Activated CD4-positive, alpha-beta T cell treated with anti-CD3 and anti-CD28 coated beads for 24 hours (primary cell): Measurements from ENCODE around the gene SDHA.
"Not testable (repeated sequence)": the region's sequence is repeated elsewhere in the genome, so short reads cannot be mapped to it uniquely, and the experiment has no call there.

Source experiments
- DNase-seq, 2 donors: peaks; one replicate each; pipeline ENCODE4 v3.0.0-alpha.2; 2020; ENCODE audit warnings: low read depth in 2 of 2

SDHA gene

GRCh38 chr5:300691-301435 is 82.7 kb downstream of the SDHA start:
- not testable (repeated sequence) for DNase-seq

GRCh38 chr5:302416-302815 is 84.3 kb downstream of the SDHA start:
- DNase-seq, result not testable (repeated sequence)

GRCh38 chr5:302966-303365 is 84.8 kb downstream of the SDHA start:
- no peak for DNase-seq

GRCh38 chr5:303741-304140 is 85.6 kb downstream of the SDHA start:
- DNase-seq, result not testable (repeated sequence)

- no peak for DNase-seq
Observed at GRCh38 chr5:305050-305449, 86.9 kb downstream of the SDHA start.

GRCh38 chr5:305459-305858 is 87.3 kb downstream of the SDHA start:
- DNase-seq, result no peak

- no peak for DNase-seq
Observed at GRCh38 chr5:306011-306805, 88.1 kb downstream of the SDHA start.
